B cell (primary cell): ENCODE measurements around the gene SEMA4C. TPM values are rescaled to one million over a fixed set of nuclear protein-coding genes. Genes with fewer than 3 reads are reported as not detected.

Source experiments
- ATAC-seq: fragments of 200-7000 bp; cut with Tn5 transposase; one replicate; pipeline ENCODE4 v1.10.0; 2021; ENCODE audit warnings: low read depth, mild to moderate bottlenecking, moderate number of reproducible peaks, moderate library complexity
- CTCF ChIA-PET: fragments of 350-600 bp; sonication (Branson Sonifier 250); formaldehyde crosslinking; loops from one replicate; lab custom pipeline; 2021; ENCODE audit warnings: antibody characterized with exemption, inconsistent platforms; lab: Charles Lee
- POLR2A ChIA-PET: fragments of 350-600 bp; sonication (Branson Sonifier 250); formaldehyde crosslinking; loops from one replicate; lab custom pipeline; 2021; ENCODE audit warnings: antibody characterized with exemption; lab: Charles Lee
- DNase-seq: peaks from one replicate; pipeline ENCODE4 v3.0.0; 2013
- H2AFZ ChIP-seq: 2 replicates; pipeline ENCODE4 v1.6.1; 2012; ENCODE audit warnings: mild to moderate bottlenecking, low read depth, low read length; ENCODE audit not compliant: insufficient read depth, poor library complexity, severe bottlenecking
- H3K27ac ChIP-seq, 2 donors: 1 replicate in 1 of 2; 2 replicates in 1 of 2; pipeline ENCODE4 v1.5.1; 2012 to 2013; ENCODE audit warnings: low read length in 2 of 2, mild to moderate bottlenecking in 2 of 2, moderate library complexity in 1 of 2
- H3K27me3 ChIP-seq, 4 experiments: fragments of 200-600 bp in 1 of 4; sonication (generic) in 1 of 4; replicated peaks in 1 of 4; 1 replicate in 2 of 4; 2 replicates in 2 of 4; pipeline versions ENCODE4 v1.6.1 to v1.7.0; 2013 to 2016; ENCODE audit warnings: low read length in 3 of 4, mild to moderate bottlenecking in 2 of 4, mixed read lengths in 1 of 4, moderate library complexity in 1 of 4; ENCODE audit not compliant: insufficient read depth in 4 of 4, control insufficient read depth in 3 of 4; ENCODE audit errors: control extremely low read depth in 1 of 4
- H3K36me3 ChIP-seq, 2 experiments: replicated peaks in 1 of 2; 1 replicate in 1 of 2; 2 replicates in 1 of 2; pipeline versions ENCODE4 v1.6.1 to v1.7.1; 2013; ENCODE audit warnings: low read length in 1 of 2; ENCODE audit not compliant: insufficient read depth in 2 of 2, control insufficient read depth in 1 of 2; ENCODE audit errors: control extremely low read depth in 1 of 2, extremely low read depth in 1 of 2
- H3K4me1 ChIP-seq, 2 donors: fragments of 200-600 bp in 1 of 2; sonication (generic) in 1 of 2; 1 replicate in 1 of 2; 2 replicates in 1 of 2; pipeline versions ENCODE4 v1.5.1 to v1.6.1; 2013 to 2017; ENCODE audit warnings: low read length in 2 of 2; ENCODE audit not compliant: control insufficient read depth in 2 of 2, insufficient read depth in 2 of 2
- H3K4me2 ChIP-seq: replicated peaks from 2 replicates; pipeline ENCODE3; 2012; ENCODE audit warnings: mild to moderate bottlenecking, low read depth, low read length; ENCODE audit not compliant: poor library complexity, severe bottlenecking
- H3K4me3 ChIP-seq, 5 experiments: fragments of 200-600 bp in 1 of 5; sonication (generic) in 1 of 5; 1 replicate in 3 of 5; 2 replicates in 2 of 5; pipeline versions ENCODE4 v1.5.1 to v1.7.0; 2011 to 2016; ENCODE audit warnings: low read length in 4 of 5, mild to moderate bottlenecking in 4 of 5, low read depth in 2 of 5, control low read depth in 1 of 5, moderate library complexity in 1 of 5; ENCODE audit not compliant: insufficient read depth in 1 of 5; ENCODE audit errors: control extremely low read depth in 1 of 5, extremely low read depth in 1 of 5
- H3K79me2 ChIP-seq: fragments of 200-600 bp; sonication (generic); one replicate; pipeline ENCODE4 v1.6.0; 2016; ENCODE audit warnings: low read length; ENCODE audit not compliant: control insufficient read depth, insufficient read depth
- H3K9ac ChIP-seq: fragments of 200-600 bp; sonication (generic); 2 replicates; pipeline ENCODE4 v1.6.1; 2017; ENCODE audit warnings: mild to moderate bottlenecking, low read length, moderate library complexity
- H3K9me3 ChIP-seq, 3 donors: one replicate each; pipeline versions ENCODE4 v1.6.1 to v1.7.1; 2013; ENCODE audit warnings: low read length in 2 of 3; ENCODE audit not compliant: control insufficient read depth in 2 of 3, insufficient read depth in 1 of 3; ENCODE audit errors: control extremely low read depth in 1 of 3
- H4K20me1 ChIP-seq: 2 replicates; pipeline ENCODE4 v1.6.0; 2012; ENCODE audit warnings: mild to moderate bottlenecking, low read length; ENCODE audit not compliant: insufficient read depth, control insufficient read depth, poor library complexity, severe bottlenecking
- H3K27ac Mint-ChIP-seq: one replicate; pipeline ENCODE4 v1.8.0; 2021; ENCODE audit warnings: mixed read lengths
- H3K27me3 Mint-ChIP-seq: one replicate; pipeline ENCODE4 v1.8.0; 2021; ENCODE audit warnings: mixed read lengths
- H3K4me1 Mint-ChIP-seq: one replicate; pipeline ENCODE4 v1.8.0; 2021; ENCODE audit warnings: mixed read lengths
- H3K4me3 Mint-ChIP-seq: one replicate; pipeline ENCODE4 v1.8.0; 2021; ENCODE audit warnings: mixed read lengths
- H3K9me3 Mint-ChIP-seq: one replicate; pipeline ENCODE4 v1.8.0; 2022; ENCODE audit warnings: mixed read lengths; ENCODE audit not compliant: insufficient read depth
- CTCF ChIP-seq: fragments of 200-600 bp; IDR thresholded peaks from one replicate; pipeline ENCODE4 v1.8.0; 2022; ENCODE audit warnings: antibody characterized with exemption, mild to moderate bottlenecking
- EZH2 ChIP-seq: IDR thresholded peaks from 2 replicates; pipeline ENCODE4 v1.6.1; 2012; ENCODE audit warnings: borderline replicate concordance, low read depth, mild to moderate bottlenecking, moderate library complexity, low read length; ENCODE audit not compliant: insufficient read depth, poor library complexity, severe bottlenecking
- WGBS: methylation state at CpG from one replicate; pipeline ENCODE4 v1.1.5; 2013; ENCODE audit warnings: missing lambda C conversion rate; ENCODE audit not compliant: insufficient coverage; 5-methylcytosine and 5-hydroxymethylcytosine counted together
- intact Hi-C: fragments of 100-400 bp; cut with micrococcal nuclease; formaldehyde crosslinking; loops from one replicate; pipeline ENCODE4 v1.10.0; 2022
- polyA plus RNA-seq: library from polyadenylated mRNA; depleted of rRNA; stranded (reverse); fragments of >200 nt; gene quantifications from 2 replicates; pipeline ENCODE4 v1.2.3, GENCODE V29; 2012
- total RNA-seq, 2 donors: library from RNA; stranded (reverse); fragments of 120-200 nt in 1 of 2; gene quantifications; 1 replicate in 1 of 2; 2 replicates in 1 of 2; pipeline versions ENCODE4 v1.2.3 to v1.2.4, GENCODE V29; 2013 to 2022

Gene SEMA4C
- total and polyA plus RNA-seq, 2 donors (not counting 1 experiment from before 2014, with no cell fraction given), result 0.28 to 0.94 TPM

GRCh38 chr2:96843538-96844268, 26.2 kb downstream of the SEMA4C start, which contains the start of gene ANKRD23:
Gene ANKRD23 (minus strand): TSS chr2:96844021. CDS start chr2:96843992, 29 bp downstream.
- Histone ChIP-seq H3K79me2 (no peaks in the 10 kb centered on the region), H3K27ac (no peak within 1 kb of the TSS), H3K9me3 (no peaks in the 10 kb centered on the region), H2AFZ (no peak within 1 kb of the TSS), H3K9ac (no peak within 1 kb of the TSS), H3K36me3 (peaks cover 0 to 17% of the 10 kb centered on the region in 2 experiments), H3K4me3 (no peak within 1 kb of the TSS), H3K27me3 (no peaks in the 10 kb centered on the region), H4K20me1 (no peaks in the 10 kb centered on the region), H3K4me1 (peaks cover 10 to 15% of the 10 kb centered on the region in 2 donors), H3K4me2 (no peak within 1 kb of the TSS)
- peaks cover 15% of the 10 kb centered on the region for H3K4me1 Mint-ChIP-seq
- ATAC-seq (no peak), DNase-seq (no peak)
- ChIA-PET CTCF (interaction anchor here (1.2 to 1.7 kb wide), 2 partner anchors 14 to 43 kb away, joined by 3 to 4 read pairs; partner anchors contain the start of gene ANKRD39), POLR2A (interaction anchor here (1.4 kb wide), 1 partner anchor 14 kb away, joined by 3 read pairs; the partner anchor contains the start of gene ANKRD39)
- H3K9me3 Mint-ChIP-seq, result no peaks in the 10 kb centered on the region
- H3K27me3 Mint-ChIP-seq, result no peaks in the 10 kb centered on the region
- no peak within 1 kb of the TSS for H3K27ac Mint-ChIP-seq
- no peak for TF ChIP-seq CTCF
- no peak for TF ChIP-seq EZH2
- intact Hi-C loops, result no loop called here
- no peak within 1 kb of the TSS for H3K4me3 Mint-ChIP-seq
- WGBS, result 92% methylated on average over 13 of the region's 14 CpGs

GRCh38 chr2:96842600-96842999, 27.3 kb downstream of the SEMA4C start:
- Histone ChIP-seq H3K27ac (no peak overlapping the region), H3K9me3 (no peaks in the 10 kb centered on the region), H3K4me2 (no peak overlapping the region), H3K4me1 (peaks cover 10 to 18% of the 10 kb centered on the region in 2 donors), H3K4me3 (no peak overlapping the region), H3K27me3 (no peaks in the 10 kb centered on the region), H3K9ac (no peak overlapping the region), H3K79me2 (no peaks in the 10 kb centered on the region), H3K36me3 (peaks cover 0 to 14% of the 10 kb centered on the region in 2 experiments), H2AFZ (no peak overlapping the region), H4K20me1 (no peaks in the 10 kb centered on the region)
- no peak for ATAC-seq
- H3K4me3 Mint-ChIP-seq, result no peak overlapping the region
- CTCF ChIA-PET, result interaction anchor here (1.2 to 1.7 kb wide), 2 partner anchors 15 to 42 kb away, joined by 3 to 4 read pairs; partner anchors contain the start of gene ANKRD39
- no peak for DNase-seq
- TF ChIP-seq EZH2, result no peak
- TF ChIP-seq CTCF, result no peak
- H3K4me1 Mint-ChIP-seq, result peaks cover 18% of the 10 kb centered on the region
- POLR2A ChIA-PET, result no interaction called here
- no peaks in the 10 kb centered on the region for H3K27me3 Mint-ChIP-seq
- intact Hi-C loops, result no loop called here
- WGBS, result 99% methylated on average over 5 of the region's 7 CpGs
- H3K9me3 Mint-ChIP-seq, result no peaks in the 10 kb centered on the region
- H3K27ac Mint-ChIP-seq, result no peak overlapping the region
